ENCODE results near the gene TEX12.
"Not testable (repeated sequence)": the region's sequence is repeated elsewhere in the genome, so short reads cannot be mapped to it uniquely, and the experiment has no call there.

TEX12 gene

GRCh38 chr11:112163875-112164685 lies 3.1 kb upstream of the TEX12 start, which contains the start of gene IL18:
Gene IL18 (minus strand): TSS chr11:112164094. CDS start chr11:112155053, 9,041 bp downstream.
- FAIRE-seq, result no peak
- no peak for DNase-seq (ENCODE audit: insufficient read length, low spot score)

GRCh38 chr11:112165049-112165448 lies 2.1 kb upstream of the TEX12 start:
- DNase-seq (ENCODE audit: insufficient read length, low spot score) (no peak), FAIRE-seq (no peak)

GRCh38 chr11:112166562-112166961 lies 610 bp upstream of the TEX12 start:
- FAIRE-seq (no peak), DNase-seq (ENCODE audit: insufficient read length, low spot score) (no peak)

- FAIRE-seq (peak; percentile 4), DNase-seq (ENCODE audit: insufficient read length, low spot score) (no peak)
Measured at GRCh38 chr11:112172362-112172994, 5.3 kb downstream of the TEX12 start.

- no peak for DNase-seq (ENCODE audit: insufficient read length, low spot score)
- no peak for FAIRE-seq
Measured at GRCh38 chr11:112173152-112173551, 6.0 kb downstream of the TEX12 start.

- FAIRE-seq (peak; percentile 55), DNase-seq (ENCODE audit: insufficient read length, low spot score) (no peak)
Measured at GRCh38 chr11:112174789-112175598, 7.8 kb downstream of the TEX12 start, which contains the start of gene BCO2. Gene BCO2 (plus strand): TSS chr11:112175512. CDS start chr11:112175602, 90 bp downstream.

- DNase-seq (ENCODE audit: insufficient read length, low spot score) (no peak), FAIRE-seq (no peak)
Measured at GRCh38 chr11:112175599-112175952, 8.4 kb downstream of the TEX12 start.

GRCh38 chr11:112176077-112176476 lies 8.9 kb downstream of the TEX12 start:
- FAIRE-seq (no peak), DNase-seq (ENCODE audit: insufficient read length, low spot score) (no peak)

GRCh38 chr11:112177589-112177988 lies 10.4 kb downstream of the TEX12 start:
- FAIRE-seq (no peak), DNase-seq (ENCODE audit: insufficient read length, low spot score) (no peak)

GRCh38 chr11:112178428-112178827 lies 11.3 kb downstream of the TEX12 start:
- FAIRE-seq, result no peak

GRCh38 chr11:112178936-112179335 lies 11.8 kb downstream of the TEX12 start:
- DNase-seq (ENCODE audit: insufficient read length, low spot score) (no peak), FAIRE-seq (no peak)

More at GRCh38 chr11:112178428-112178827, 11.3 kb downstream of the TEX12 start:
- no peak for DNase-seq (ENCODE audit: insufficient read length, low spot score)

GRCh38 chr11:112179601-112180000 lies 12.4 kb downstream of the TEX12 start:
- DNase-seq (ENCODE audit: insufficient read length, low spot score), result no peak
- FAIRE-seq, result no peak

- no peak for DNase-seq (ENCODE audit: insufficient read length, low spot score)
- FAIRE-seq, result no peak
Measured at GRCh38 chr11:112182867-112183266, 15.7 kb downstream of the TEX12 start.

GRCh38 chr11:112185883-112186282 lies 18.7 kb downstream of the TEX12 start:
- DNase-seq (ENCODE audit: insufficient read length, low spot score) (no peak), FAIRE-seq (no peak)

GRCh38 chr11:112186304-112186703 lies 19.1 kb downstream of the TEX12 start:
- no peak for FAIRE-seq
- DNase-seq (ENCODE audit: insufficient read length, low spot score), result no peak

GRCh38 chr11:112195113-112195512 lies 27.9 kb downstream of the TEX12 start:
- DNase-seq (ENCODE audit: insufficient read length, low spot score); FAIRE-seq: not testable (repeated sequence)

- DNase-seq (ENCODE audit: insufficient read length, low spot score) (no peak), FAIRE-seq (no peak)
Measured at GRCh38 chr11:112195951-112196351, 28.8 kb downstream of the TEX12 start.

- DNase-seq (ENCODE audit: insufficient read length, low spot score) (no peak), FAIRE-seq (no peak)
Measured at GRCh38 chr11:112196519-112197087, 29.4 kb downstream of the TEX12 start.

GRCh38 chr11:112199101-112199500 lies 31.9 kb downstream of the TEX12 start:
- not testable (repeated sequence) for FAIRE-seq; DNase-seq (ENCODE audit: insufficient read length, low spot score)

GRCh38 chr11:112200252-112200651 lies 33.1 kb downstream of the TEX12 start:
- FAIRE-seq (no peak), DNase-seq (ENCODE audit: insufficient read length, low spot score) (no peak)

GRCh38 chr11:112206071-112206470 lies 38.9 kb downstream of the TEX12 start:
- DNase-seq (ENCODE audit: insufficient read length, low spot score) (no peak), FAIRE-seq (no peak)

Data from GM19239 (cell line).